Left colon (tissue), 2 donors: ENCODE data around the gene TEX101. TPM values are rescaled to one million over a fixed set of nuclear protein-coding genes. Genes with fewer than 3 reads are reported as not detected.

Experiments used
- ATAC-seq: fragments of 200-7000 bp; cut with Tn5 transposase; one replicate; pipeline ENCODE4 v1.9.1; 2020; ENCODE audit warnings: mild to moderate bottlenecking, moderate library complexity
- DNase-seq, 2 donors: peaks; one replicate each; pipeline ENCODE4 v3.0.0-alpha.2; 2020
- intact Hi-C, 2 donors: fragments of 100-400 bp; cut with DNase I in 1 of 2; cut with micrococcal nuclease in 1 of 2; formaldehyde crosslinking; loops; one replicate each; pipeline versions ENCODE4 v1.11.2 to v1.14.0; 2022; cut with DNase I, micrococcal nuclease
- total RNA-seq, 2 donors: library from RNA; stranded (reverse); fragmentation: NEBNext Ultra II Directional; extraction: Animal tissue kit (Norgen Biotek cat#: 25700); gene quantifications; one replicate each; pipeline ENCODE4 v1.2.1, GENCODE V29; 2021
- donor health status: DM: no; HTN: no; CAD: no.
- donor health status: DM: yes; HTN: yes; CAD: no.

TEX101 gene
- total RNA-seq, 2 donors from 2014 or later = 0.27 to 0.34 TPM

DNA sequence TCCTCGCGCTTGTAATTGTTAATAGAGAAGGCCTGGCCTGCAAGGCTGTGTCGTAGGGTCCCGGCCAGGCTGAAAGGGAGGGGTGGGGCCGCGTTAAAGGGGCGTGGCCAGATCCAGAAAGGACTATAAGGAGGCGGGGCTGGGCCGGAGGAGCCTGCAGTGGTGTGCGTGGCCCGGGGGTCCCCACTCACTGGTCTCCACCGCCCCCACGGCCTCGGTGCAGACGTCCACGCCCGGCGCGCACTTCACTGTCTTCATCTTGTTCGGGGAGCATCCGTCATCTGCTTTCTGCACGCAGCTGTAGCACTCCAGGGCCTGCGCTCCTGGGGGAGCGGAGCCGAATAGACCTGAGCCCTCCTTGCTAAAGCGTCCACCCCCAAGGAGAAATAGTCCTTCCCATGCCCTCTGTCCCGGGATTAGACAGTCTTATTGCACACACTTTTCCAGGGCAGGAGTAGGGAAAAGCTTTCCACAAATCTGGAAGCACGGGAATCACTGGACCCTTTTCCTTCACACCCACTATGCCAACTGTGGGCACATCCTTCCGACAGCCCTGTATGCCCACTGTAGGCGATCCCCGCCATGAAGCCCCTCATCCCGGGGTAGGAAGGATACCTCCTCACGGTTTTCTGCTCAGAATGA lies 49.6 kb downstream of the TEX101 start:
- ATAC-seq = peak; percentile 50
- peak in 1 of 2 donors; percentile 87 for DNase-seq
- intact Hi-C loops = no loop called here

DNA sequence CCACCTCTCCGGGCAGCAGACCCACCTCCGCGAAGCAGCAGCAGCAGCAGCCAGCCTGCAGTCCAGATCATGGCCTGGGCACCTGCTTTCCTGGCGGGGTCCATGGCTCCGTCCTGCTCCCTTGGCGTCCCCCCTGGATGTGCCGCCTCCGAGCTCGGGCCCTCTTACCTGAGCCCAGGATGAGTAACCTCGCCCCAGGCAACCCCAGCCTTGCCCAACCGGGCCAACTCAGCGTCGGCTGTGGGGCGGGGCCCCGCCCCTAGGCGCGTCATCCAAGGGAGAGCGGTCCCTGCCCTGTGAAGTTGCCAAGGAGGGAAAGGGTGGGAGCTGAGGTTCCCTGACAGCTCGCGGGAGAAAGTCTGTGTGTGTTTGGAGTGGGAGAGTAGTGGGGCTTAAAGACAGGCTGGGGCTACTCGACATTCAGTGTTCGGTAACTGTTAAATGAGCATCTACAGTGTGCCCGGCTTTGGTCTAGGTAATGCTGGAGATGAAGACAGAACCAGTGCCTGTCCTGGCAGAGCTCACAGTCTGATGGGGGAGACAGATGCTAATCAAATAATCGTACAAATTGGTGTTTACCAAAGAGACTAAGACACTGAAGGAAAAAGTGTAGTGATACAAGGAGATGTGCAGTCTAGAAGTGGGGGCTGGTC lies 50.9 kb downstream of the TEX101 start, which contains the start of gene LYPD3:
LYPD3 (minus strand) TSS at position 141 of the 653 bp plus-strand sequence; CDS start at position 104, 37 bp downstream.
- DNase-seq = peak; percentile 52 to 62
- ATAC-seq = peak; percentile 27
- intact Hi-C loops = no loop called here

DNA sequence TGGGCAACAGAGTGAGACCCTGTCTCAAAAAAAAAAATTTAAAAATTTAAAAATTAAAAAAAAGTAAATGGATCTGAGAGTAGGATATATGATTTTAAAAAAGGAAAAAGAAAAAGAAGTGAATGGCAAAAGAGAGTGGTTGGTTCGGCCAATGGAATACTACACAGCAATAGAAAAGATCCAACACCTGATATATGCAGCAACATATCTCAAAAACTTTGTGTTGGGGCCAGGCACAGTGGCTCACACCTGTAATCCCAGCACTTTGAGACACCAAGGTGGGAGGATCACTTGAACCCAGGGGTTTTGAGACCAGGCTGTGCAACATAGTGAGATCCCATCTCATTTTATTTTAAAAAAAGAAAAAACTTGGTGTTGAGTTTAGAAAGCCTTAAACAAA lies 52.1 kb downstream of the TEX101 start:
- ATAC-seq = no peak
- intact Hi-C loops = no loop called here

DNA sequence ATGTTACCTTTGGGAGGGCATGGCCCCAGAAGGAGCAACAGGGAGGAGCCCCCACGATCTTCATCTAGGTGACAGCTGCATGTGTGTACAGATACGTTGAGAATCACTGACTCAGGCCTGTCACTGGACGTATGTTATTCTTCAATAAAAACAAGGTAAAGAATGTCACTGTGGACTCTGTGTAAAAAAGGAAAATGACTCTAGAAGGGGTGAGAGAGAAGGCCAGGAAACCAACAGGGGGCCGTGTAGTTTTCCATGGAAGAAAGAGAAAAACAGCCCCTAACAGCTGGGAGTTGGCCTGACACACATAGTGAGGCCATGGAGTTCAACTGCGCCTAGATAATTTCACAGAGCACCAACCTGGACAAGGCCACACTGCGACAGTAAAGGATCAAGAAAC lies 52.6 kb downstream of the TEX101 start:
- intact Hi-C loops = no loop called here
- ATAC-seq (no peak), DNase-seq (no peak)

More for the DNA sequence above, 52.1 kb downstream of the TEX101 start:
- DNase-seq = no peak

DNA sequence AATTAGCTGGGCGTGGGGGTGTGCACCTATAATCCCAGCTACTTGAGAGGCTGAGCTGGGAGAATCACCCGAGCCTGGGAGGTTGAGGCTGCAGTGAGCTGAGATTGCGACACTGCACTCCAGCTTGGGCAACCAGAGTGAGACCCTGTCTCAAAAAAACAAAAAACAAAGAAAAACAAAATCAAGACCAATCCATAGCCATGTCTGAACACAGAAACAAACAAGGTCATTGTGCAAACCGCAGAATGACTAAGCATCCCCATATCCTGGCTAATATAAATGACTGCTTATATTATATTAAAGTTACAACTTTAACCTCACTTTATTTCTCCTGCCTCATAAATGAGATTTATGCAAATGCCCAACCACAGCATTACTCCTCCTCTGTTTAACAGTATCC lies 53.0 kb downstream of the TEX101 start:
- ATAC-seq (no peak), DNase-seq (no peak)
- intact Hi-C loops = no loop called here

Other genes with a start within 250 kb of the TEX101 start
- gene PSG5, start 228.4 kb upstream of the TEX101 start, total RNA-seq = not detected
- not detected for gene PSG4, start 209.3 kb upstream of the TEX101 start, total RNA-seq
- not detected for gene PSG9, start 145.4 kb upstream of the TEX101 start, total RNA-seq
- 100 to 1,000 TPM; 376 to 475 TPM for gene CD177, start 61.2 kb upstream of the TEX101 start, total RNA-seq
- gene LYPD3, start 50.7 kb downstream of the TEX101 start, total RNA-seq = under 1 TPM; 0.21 to 0.56 TPM
- 10 to 100 TPM in 1 of 2 donors, 1 to 10 TPM in 1; 9.7 to 11.6 TPM for gene PHLDB3, start 89.9 kb downstream of the TEX101 start, total RNA-seq
- 100 to 1,000 TPM; 480 to 631 TPM for gene ETHE1, start 112.3 kb downstream of the TEX101 start, total RNA-seq
- gene ZNF575, start 118.3 kb downstream of the TEX101 start, total RNA-seq = 1 to 10 TPM; 6.5 to 7.7 TPM
- gene XRCC1, start 160.6 kb downstream of the TEX101 start, total RNA-seq = 10 to 100 TPM; 16.5 to 17.3 TPM
- gene PINLYP, start 160.9 kb downstream of the TEX101 start, total RNA-seq = 1 to 10 TPM in 1 of 2 donors, under 1 TPM in 1; 0.95 to 1.6 TPM
- gene IRGQ, start 181.2 kb downstream of the TEX101 start, total RNA-seq = 10 to 100 TPM; 19.8 to 23.3 TPM
- 10 to 100 TPM; 13.5 to 16.6 TPM for gene ZNF576, start 181.7 kb downstream of the TEX101 start, total RNA-seq
- under 1 TPM; 0.14 to 0.73 TPM for gene SRRM5, start 197.2 kb downstream of the TEX101 start, total RNA-seq
- 10 to 100 TPM; 16.3 to 18.7 TPM for gene ZNF428, start 204.7 kb downstream of the TEX101 start, total RNA-seq
- gene CADM4, start 225.0 kb downstream of the TEX101 start, total RNA-seq = 1 to 10 TPM; 2.0 to 4.9 TPM